ENCODE data around the gene CCL3.

- TF ChIP-seq JUN (CRISPR knock-in tag; IDR thresholded peaks at IDR 0.05), result no peak
- TF ChIP-seq CTCF (IDR thresholded peaks at IDR 0.05), result no peak
- TF ChIP-seq AFF4 (CRISPR knock-in tag; IDR thresholded peaks at IDR 0.05; ENCODE audit: borderline replicate concordance), result no peak
- no peak for TF ChIP-seq USF1 (CRISPR knock-in tag; IDR thresholded peaks at IDR 0.05)
- no peak for TF ChIP-seq SMAD3 (CRISPR knock-in tag; IDR thresholded peaks at IDR 0.05; ENCODE audit: borderline replicate concordance)
- no peak for TF ChIP-seq NR3C1 (CRISPR knock-in tag; conservative IDR thresholded peaks at IDR 0.05; ENCODE audit: low read depth)
- TF ChIP-seq TEAD4 (CRISPR knock-in tag; IDR thresholded peaks at IDR 0.05), result no peak
- TF ChIP-seq PRDM15 (CRISPR knock-in tag; IDR thresholded peaks at IDR 0.05), result no peak
These were observed 35.2 kb upstream of the CCL3 start for GRCh38 chr17:36124879-36125824.
